Activated CD4-positive, alpha-beta T cell treated with anti-CD3 and anti-CD28 coated beads for 4 hours (primary cell): ENCODE data around the gene SMIM20.
"Not testable (repeated sequence)": the region's sequence is repeated elsewhere in the genome, so short reads cannot be mapped to it uniquely, and the experiment has no call there.

ENCODE experiments used
- DNase-seq, 2 donors: peaks; one replicate each; pipeline ENCODE4 v3.0.0-alpha.2; 2020

Gene SMIM20

GRCh38 chr4:25892796-25893195 lies 21.2 kb upstream of the SMIM20 start:
- DNase-seq, result no peak

DNA sequence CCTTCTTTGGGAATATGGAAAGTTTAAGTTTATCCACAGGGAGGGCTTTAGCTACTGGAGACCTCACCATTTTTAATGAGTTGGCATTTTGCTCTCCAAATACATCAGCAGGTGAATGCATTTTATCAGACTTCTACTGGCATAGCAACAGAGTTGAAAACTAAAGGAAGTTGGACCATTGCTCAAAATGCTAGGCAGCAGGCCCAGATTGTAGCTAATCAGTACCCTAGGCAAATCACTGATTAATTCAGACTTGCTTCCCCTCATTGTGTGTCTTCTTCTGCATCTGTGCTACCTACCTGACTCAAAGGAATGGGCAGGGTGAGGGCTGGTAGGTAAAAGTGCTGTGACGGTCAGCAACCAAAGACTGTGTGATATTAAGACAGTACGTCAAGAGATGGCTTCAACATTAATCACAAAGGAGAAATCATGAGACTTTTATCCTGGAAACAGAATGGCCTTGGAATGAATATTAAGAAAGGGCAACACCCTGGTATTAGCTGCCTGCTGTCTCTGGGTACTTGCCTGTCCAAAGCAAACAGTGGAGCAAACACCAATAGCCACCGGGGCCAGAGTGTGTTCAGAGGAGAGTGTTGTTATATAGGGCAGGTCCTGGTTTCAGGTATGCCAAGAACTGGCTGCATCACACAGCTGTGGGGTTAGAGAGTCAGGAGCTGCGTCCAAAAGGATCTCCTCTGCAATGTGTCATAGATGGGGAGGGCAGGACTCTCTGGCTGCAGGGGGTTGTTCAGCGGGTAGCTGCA lies 17.1 kb upstream of the SMIM20 start:
- no peak for DNase-seq

- no peak for DNase-seq
These were observed 13.7 kb upstream of the SMIM20 start for GRCh38 chr4:25900310-25900709.

DNA sequence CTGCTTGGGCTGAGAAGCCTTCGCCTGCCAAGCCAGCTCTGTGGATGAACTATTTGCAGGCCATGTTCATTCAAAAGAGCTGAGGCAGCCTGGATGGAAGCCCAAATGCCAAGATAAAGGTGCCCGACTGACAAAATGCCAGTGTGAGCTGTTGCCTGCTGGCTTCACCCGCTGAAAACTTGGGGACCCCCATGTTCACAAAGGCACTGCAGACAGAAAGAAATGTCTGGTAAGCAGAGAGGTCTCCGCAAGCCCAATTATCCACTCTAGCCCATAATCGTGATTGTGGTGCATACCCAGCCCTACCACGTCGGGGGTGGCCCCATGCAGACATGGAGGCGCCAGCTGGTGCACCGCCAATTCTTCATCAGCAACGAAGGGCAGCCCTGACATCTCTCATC lies 13.0 kb upstream of the SMIM20 start:
- no peak for DNase-seq

DNA sequence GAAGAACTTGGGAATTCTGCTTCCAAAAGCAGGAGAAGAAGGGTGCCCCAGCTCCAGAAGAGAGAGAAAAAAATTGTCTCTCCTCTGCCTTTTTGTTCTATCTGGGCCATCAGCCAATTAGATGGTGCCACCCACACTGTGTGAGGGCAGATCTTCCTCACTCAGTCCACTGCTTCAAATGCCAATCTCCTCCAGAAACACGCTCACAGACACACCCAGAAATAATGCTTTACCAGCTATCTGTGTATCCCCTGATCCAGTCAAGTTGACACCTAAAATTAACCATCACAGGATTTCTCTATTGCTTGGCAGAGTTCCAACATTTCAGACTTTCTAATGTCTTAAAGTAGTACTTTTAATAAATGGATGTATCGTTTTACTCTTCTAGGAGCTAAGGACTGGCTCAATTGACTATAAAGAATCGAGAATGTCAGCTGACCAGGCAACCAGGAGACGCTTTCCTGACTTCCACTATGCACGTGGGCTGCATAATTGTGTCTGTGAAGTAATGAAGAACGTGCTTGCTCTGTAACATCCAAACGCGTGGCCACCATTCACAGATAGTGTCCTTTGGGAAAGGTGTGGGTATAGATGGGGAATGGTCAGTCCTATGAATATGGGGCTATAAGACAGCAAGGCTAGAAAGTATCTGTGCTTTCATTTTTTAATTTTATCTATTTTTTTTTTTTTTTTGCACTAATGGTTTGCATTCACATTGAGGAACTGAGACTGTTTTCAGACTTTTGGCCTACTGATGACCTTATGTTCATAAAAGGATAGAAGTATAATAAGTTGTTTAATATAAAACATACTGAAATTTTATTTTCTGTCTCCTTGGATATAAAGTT lies 9.9 kb upstream of the SMIM20 start:
- no peak for DNase-seq

DNA sequence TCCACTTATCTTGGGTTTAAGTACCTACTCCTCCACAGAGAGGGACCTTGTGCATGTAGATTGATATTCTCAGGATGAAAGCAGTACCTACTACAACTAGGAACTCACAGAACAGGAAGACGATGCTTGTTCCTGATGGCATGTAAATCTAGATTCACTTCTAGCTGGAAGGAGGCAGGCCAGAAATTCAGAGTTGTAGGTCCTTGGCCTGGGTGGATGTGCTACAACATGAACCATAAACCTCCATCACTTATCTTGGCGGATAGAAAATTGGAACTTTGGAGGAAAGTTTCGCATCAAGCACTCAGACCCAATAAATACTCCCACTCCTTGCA lies 9.3 kb upstream of the SMIM20 start:
- no peak for DNase-seq

DNA sequence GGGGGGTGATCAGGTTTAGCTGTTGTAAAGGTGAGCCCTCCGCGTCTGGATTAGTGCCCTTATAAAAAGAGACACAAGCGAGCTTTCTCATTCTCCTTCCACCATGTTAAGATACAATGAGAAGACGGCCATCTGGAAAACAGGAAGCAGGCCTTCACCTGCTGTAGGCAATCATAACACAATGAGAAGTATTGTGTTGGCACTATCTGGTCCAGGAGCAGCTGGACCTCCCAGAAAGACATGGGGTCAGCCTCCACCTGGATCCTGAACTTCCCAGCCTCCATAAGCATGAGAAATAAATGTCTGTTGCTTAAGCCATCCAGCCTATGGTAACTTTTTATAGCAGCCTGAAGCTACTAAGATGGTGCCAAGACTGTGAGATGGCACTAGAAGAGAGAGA lies 8.6 kb upstream of the SMIM20 start:
- no peak for DNase-seq

GRCh38 chr4:25906113-25906512 lies 7.9 kb upstream of the SMIM20 start:
- DNase-seq, result not testable (repeated sequence)

GRCh38 chr4:25908491-25908901 lies 5.5 kb upstream of the SMIM20 start:
- no peak for DNase-seq

- DNase-seq, result no peak
These were observed 2.7 kb upstream of the SMIM20 start for GRCh38 chr4:25911356-25911755.

GRCh38 chr4:25913056-25913850 lies 767 bp upstream of the SMIM20 start:
- peak; percentile 6 to 14 for DNase-seq

- DNase-seq, result no peak
These were observed 791 bp downstream of the SMIM20 start for GRCh38 chr4:25914670-25915352.

DNA sequence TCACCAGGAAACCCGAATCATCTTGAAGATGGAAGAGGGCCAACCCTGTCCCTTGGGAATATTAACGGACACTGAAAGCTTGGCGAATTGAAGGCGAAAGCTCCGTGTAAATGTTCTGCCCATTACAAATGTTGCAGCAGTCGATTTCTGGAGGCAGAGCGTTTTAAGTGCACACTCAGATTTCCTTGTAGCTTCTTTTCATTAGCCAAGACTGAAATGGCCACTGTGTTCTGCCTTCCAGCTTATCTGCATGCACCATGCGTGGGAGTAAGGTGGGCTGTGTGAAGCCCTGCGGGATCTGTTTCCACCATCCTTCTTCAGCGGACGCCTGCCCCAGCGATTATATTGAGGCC lies 1.3 kb downstream of the SMIM20 start:
- no peak for DNase-seq

DNA sequence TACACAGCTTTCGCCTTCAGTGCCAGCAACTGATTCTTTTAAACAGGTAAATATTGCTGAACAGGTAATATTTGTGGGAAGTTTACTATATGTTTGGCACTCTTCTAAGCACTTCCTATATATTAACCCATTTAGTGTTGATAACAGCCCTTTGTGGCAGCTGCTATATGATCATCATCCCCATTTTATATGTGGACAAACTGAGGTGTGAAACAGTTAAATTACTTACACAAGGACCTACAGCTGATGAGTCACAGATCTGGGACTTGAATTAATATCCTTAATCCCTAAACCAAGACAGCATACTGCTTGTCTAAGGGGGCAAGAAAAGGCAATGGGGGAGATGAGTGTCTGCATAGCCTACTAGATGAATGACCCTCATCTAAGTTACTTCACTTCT lies 2.9 kb downstream of the SMIM20 start:
- DNase-seq, result no peak

DNA sequence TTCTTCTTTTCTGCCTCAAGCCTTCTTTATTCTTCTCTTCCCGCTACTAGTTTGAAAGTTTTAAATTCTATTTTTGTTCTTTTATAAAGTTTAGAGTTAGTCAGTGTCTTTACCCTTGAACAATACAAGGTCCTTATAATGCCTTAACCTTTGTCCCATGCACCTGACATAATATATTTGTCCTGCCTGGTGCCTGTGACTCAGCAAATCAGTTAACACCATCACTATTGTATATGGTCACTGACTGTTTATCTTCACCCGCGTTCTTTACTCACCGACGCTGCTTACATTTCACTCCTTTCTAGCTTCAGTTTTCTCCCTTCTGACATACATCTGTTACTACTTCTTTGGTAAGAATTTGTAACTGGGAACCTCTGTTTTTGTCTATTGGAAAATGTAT lies 5.7 kb downstream of the SMIM20 start:
- DNase-seq, result no peak

GRCh38 chr4:25921922-25922321 lies 7.9 kb downstream of the SMIM20 start:
- DNase-seq, result no peak

- DNase-seq, result no peak
These were observed 8.9 kb downstream of the SMIM20 start for GRCh38 chr4:25922812-25923369.

- DNase-seq, result no peak
These were observed 9.7 kb downstream of the SMIM20 start for GRCh38 chr4:25923745-25924144.

GRCh38 chr4:25925486-25926201 lies 11.6 kb downstream of the SMIM20 start:
- no peak for DNase-seq

GRCh38 chr4:25926462-25926861 lies 12.4 kb downstream of the SMIM20 start:
- DNase-seq, result no peak

DNA sequence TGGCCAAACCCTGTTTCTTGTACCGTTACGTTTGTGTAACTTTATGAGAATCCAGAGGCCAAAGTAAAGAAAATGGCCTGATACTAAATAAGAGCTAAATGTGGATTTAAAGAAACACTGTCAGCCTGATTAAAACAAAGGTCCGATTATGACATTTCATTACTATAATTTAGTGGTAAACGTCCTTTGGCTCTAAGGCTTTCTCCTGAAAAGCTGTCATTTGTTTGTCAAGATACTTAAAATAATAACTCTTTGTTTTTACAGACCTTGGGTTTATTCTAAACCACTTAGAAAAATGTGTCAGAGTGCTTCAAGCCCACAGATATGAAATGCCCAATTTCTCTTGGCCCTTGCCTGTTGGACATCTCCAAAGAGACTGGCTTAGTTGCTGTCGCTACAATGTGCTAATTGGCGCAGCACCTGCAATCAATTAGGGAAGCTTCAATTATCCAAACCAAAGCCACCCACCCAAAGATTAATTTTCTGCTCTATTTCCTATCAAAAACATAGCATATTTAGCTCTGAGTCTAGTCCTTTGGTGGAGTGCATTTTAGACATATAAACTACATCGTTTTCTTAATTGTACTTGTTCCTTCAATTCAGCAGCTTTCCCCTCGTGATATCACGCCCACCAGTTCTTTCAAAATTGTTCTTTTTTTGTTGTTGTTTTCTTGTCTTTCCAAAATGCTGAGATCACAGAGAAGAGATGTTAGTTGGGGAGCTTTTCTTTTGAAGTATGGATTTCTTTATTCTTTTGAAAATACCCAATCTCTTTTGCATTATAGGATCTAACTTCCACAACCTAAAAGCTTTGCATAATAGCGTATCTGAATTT lies 13.6 kb downstream of the SMIM20 start:
- DNase-seq, result no peak
